PC-3 (cell line): ENCODE measurements around the gene ADM5.
A peak's percentile ranks its signal among the peaks of the same experiment; 100 is the strongest.

ENCODE experiments used
- EZH2 ChIP-seq: fragments of 300-600 bp; sonication (generic); IDR thresholded peaks from one replicate; pipeline ENCODE4 v1.6.1; 2017; ENCODE audit warnings: antibody characterized with exemption, mild to moderate bottlenecking, low read length; ENCODE audit not compliant: unreplicated experiment
- EZH2phosphoT487 ChIP-seq: fragments of 300-600 bp; sonication (generic); IDR thresholded peaks from 2 replicates; pipeline ENCODE4 v1.6.1; 2018; ENCODE audit warnings: mild to moderate bottlenecking, antibody characterized with exemption, low read length, borderline replicate concordance
- TF ChIP-seq, protein P1 (sequence below): fragments of 300-600 bp; sonication (generic); conservative IDR thresholded peaks from 2 replicates; pipeline ENCODE4 v1.5.1; 2017; ENCODE audit warnings: antibody characterized with exemption, low read depth, mild to moderate bottlenecking, low read length

DNA sequence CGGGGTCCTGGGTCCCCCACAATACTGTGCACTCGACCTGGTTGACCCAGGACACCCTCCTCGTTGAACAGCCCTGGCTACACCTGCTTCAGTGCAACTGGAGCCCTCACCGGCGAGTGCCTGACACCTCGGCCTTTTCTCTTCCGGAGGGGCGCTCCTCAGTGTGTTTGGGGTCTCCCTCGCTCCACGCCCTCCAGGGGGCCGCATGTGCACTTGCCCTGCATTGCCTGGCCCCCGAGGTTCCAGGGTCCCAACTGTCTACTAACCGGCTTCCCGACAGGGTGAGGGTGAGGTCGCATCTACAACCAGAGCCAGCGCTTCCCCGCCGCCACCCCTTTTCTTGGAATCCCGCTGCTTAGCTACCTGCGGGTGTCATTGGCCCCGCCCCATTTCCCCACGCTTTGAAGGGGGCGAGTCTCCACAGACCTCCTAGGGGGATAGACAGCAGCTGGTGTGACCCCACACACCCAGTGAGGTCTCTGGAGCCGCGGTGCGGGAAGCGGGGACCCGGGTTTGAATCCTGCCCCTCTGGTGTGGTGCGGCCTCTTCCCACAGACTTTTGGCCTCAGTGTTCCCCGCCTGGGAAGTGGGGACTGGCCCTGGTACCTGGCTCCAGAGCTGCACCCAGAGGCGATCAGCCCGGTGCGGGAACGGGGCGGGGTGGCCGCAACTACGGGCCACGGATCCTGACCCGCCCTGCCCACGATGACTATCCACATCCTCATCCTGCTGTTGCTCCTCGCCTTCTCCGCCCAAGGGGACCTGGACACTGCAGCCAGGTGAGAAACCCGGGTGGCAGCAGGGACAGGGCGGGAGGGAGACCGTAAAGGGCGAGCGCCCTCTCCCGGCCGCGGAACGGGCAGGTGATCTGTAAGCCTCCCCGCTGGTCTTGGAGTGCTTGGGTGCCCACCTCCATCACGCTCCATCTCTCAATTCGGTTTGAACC lies at the start of gene ADM5:
- TF ChIP-seq, protein P1, sequence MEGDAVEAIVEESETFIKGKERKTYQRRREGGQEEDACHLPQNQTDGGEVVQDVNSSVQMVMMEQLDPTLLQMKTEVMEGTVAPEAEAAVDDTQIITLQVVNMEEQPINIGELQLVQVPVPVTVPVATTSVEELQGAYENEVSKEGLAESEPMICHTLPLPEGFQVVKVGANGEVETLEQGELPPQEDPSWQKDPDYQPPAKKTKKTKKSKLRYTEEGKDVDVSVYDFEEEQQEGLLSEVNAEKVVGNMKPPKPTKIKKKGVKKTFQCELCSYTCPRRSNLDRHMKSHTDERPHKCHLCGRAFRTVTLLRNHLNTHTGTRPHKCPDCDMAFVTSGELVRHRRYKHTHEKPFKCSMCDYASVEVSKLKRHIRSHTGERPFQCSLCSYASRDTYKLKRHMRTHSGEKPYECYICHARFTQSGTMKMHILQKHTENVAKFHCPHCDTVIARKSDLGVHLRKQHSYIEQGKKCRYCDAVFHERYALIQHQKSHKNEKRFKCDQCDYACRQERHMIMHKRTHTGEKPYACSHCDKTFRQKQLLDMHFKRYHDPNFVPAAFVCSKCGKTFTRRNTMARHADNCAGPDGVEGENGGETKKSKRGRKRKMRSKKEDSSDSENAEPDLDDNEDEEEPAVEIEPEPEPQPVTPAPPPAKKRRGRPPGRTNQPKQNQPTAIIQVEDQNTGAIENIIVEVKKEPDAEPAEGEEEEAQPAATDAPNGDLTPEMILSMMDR: peak; percentile 94
- TF ChIP-seq EZH2 (no peak), EZH2phosphoT487 (no peak)
